Natural killer cell (primary cell): ENCODE measurements around the gene RNF150. TPM values are rescaled to one million over a fixed set of nuclear protein-coding genes. Genes with fewer than 3 reads are reported as not detected.

Experiments used
- ATAC-seq, 3 donors: fragments of 150-1000 bp in 2 of 3; fragments of 200-7000 bp in 1 of 3; cut with Tn5 transposase; 1 replicate in 1 of 3; 2 replicates in 2 of 3; pipeline ENCODE4 v1.10.0; 2021; ENCODE audit warnings: mild to moderate bottlenecking in 2 of 3, moderate library complexity in 2 of 3
- DNase-seq, 2 donors: peaks; one replicate each; pipeline versions ENCODE4 v3.0.0 to v3.0.0-alpha.2; 2013 to 2021; ENCODE audit warnings: mixed read lengths in 1 of 2
- H3K27ac ChIP-seq: one replicate; pipeline ENCODE4 v1.5.1; 2013; ENCODE audit warnings: mild to moderate bottlenecking, low read length
- H3K27me3 ChIP-seq: one replicate; pipeline ENCODE4 v1.6.1; 2013; ENCODE audit warnings: low read length; ENCODE audit not compliant: control insufficient read depth, insufficient read depth
- H3K36me3 ChIP-seq: one replicate; pipeline ENCODE4 v1.6.1; 2013; ENCODE audit warnings: low read length; ENCODE audit not compliant: control insufficient read depth, insufficient read depth
- H3K4me1 ChIP-seq: one replicate; pipeline ENCODE4 v1.6.1; 2013; ENCODE audit warnings: low read length; ENCODE audit not compliant: control insufficient read depth, insufficient read depth
- H3K4me3 ChIP-seq: one replicate; pipeline ENCODE4 v1.5.1; 2013; ENCODE audit warnings: low read length
- H3K9me3 ChIP-seq: one replicate; pipeline ENCODE4 v1.6.1; 2013; ENCODE audit warnings: low read length; ENCODE audit not compliant: control insufficient read depth, insufficient read depth
- H3K27ac Mint-ChIP-seq, 2 donors: one replicate each; pipeline ENCODE4 v1.8.0; 2022; ENCODE audit warnings: mild to moderate bottlenecking in 2 of 2, mixed read lengths in 2 of 2, moderate library complexity in 1 of 2
- H3K27me3 Mint-ChIP-seq, 2 donors: one replicate each; pipeline ENCODE4 v1.8.0; 2022; ENCODE audit warnings: low read depth in 2 of 2, mixed read lengths in 2 of 2
- H3K36me3 Mint-ChIP-seq: one replicate; pipeline ENCODE4 v1.8.0; 2022; ENCODE audit warnings: mixed read lengths
- H3K4me1 Mint-ChIP-seq, 2 donors: one replicate each; pipeline ENCODE4 v1.8.0; 2022; ENCODE audit warnings: mixed read lengths in 2 of 2
- H3K4me3 Mint-ChIP-seq: one replicate; pipeline ENCODE4 v1.8.0; 2022; ENCODE audit warnings: mild to moderate bottlenecking, moderate library complexity, mixed read lengths
- H3K9me3 Mint-ChIP-seq, 2 donors: one replicate each; pipeline ENCODE4 v1.8.0; 2022; ENCODE audit warnings: mixed read lengths in 2 of 2
- CTCF ChIP-seq: fragments of 200-600 bp; IDR thresholded peaks from one replicate; pipeline ENCODE4 v1.8.0; 2022; ENCODE audit warnings: antibody characterized with exemption
- WGBS: methylation state at CpG from one replicate; pipeline ENCODE4 v1.1.7; 2013; ENCODE audit warnings: missing lambda C conversion rate; ENCODE audit not compliant: insufficient coverage; 5-methylcytosine and 5-hydroxymethylcytosine counted together
- intact Hi-C: fragments of 100-400 bp; cut with micrococcal nuclease; formaldehyde crosslinking; loops from one replicate; pipeline ENCODE4 v1.14.2; 2022
- total RNA-seq, 4 donors: library from RNA; stranded (reverse); fragments of 120-200 nt in 1 of 4; gene quantifications; one replicate each; pipeline versions ENCODE4 v1.2.3 to v1.2.4, GENCODE V29; 2013 to 2022

Gene RNF150
- total RNA-seq, 3 donors from 2014 or later (not counting 1 experiment from before 2014, with no cell fraction given) = 0.09 TPM; not detected in 2

DNA sequence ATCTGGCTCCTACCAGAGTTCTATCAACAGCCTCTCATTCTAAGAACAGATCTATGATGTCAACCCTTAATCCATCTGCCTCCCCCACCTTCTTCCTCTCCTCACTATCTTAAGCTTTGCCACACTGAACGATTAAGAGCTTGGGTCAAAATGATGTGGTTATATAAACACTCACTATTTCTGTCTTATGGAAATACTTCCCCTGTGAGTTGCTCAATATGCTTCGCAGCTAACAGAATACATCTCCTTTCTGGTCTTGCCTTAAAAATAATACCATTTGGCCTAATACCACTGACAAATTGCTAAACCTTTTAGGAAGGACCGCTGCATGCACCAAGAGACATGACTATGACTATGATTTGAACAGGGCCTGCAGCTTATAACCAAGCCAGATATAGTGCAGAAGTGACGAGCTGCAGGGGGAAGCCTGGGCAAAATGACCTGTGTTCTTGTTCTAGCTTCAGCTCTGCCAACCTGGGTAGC is 130.9 kb downstream of the RNF150 start:
- Histone ChIP-seq H3K9me3 (no peaks in the 10 kb centered on the region), H3K27ac (no peak overlapping the region), H3K36me3 (no peaks in the 10 kb centered on the region), H3K4me1 (no peaks in the 10 kb centered on the region), H3K4me3 (no peak overlapping the region), H3K27me3 (no peaks in the 10 kb centered on the region)
- no peak for TF ChIP-seq CTCF
- WGBS = 57% methylated on average over 3 of the region's 4 CpGs
- Mint-ChIP-seq H3K9me3 (peaks cover 2% of the 10 kb centered on the region in 2 donors), H3K4me1 (no peaks in the 10 kb centered on the region), H3K4me3 (no peak overlapping the region), H3K27ac (no peak overlapping the region), H3K36me3 (no peaks in the 10 kb centered on the region), H3K27me3 (no peaks in the 10 kb centered on the region)
- no peak for DNase-seq
- intact Hi-C loops = no loop called here
- ATAC-seq = no peak

DNA sequence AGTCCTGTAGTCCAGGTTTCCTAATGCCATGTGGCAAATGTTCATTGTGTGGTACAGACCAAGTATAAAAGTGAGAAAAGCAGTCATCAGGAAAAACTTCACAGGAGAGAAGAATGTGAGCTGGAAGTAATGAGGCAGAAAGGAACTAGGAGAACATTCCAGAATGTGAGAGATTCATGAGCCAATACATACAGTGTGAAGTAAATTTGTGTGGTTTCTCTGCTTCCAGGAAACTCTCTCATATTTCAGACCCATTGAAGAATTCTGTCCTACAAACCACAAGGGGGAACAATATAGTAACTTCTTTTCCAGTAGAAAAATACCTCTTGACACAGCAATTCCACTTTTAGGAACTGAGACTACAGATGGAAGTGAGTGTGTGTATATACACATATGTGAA is 136.5 kb downstream of the RNF150 start:
- Histone ChIP-seq H3K4me3 (no peak overlapping the region), H3K27me3 (no peaks in the 10 kb centered on the region), H3K4me1 (no peaks in the 10 kb centered on the region), H3K36me3 (no peaks in the 10 kb centered on the region), H3K9me3 (no peaks in the 10 kb centered on the region), H3K27ac (no peak overlapping the region)
- H3K4me3 Mint-ChIP-seq = no peak overlapping the region
- H3K36me3 Mint-ChIP-seq = no peaks in the 10 kb centered on the region
- intact Hi-C loops = no loop called here
- TF ChIP-seq CTCF = no peak
- H3K27ac Mint-ChIP-seq = no peak overlapping the region
- H3K9me3 Mint-ChIP-seq = peaks cover 2% of the 10 kb centered on the region in 2 donors
- no peaks in the 10 kb centered on the region for H3K4me1 Mint-ChIP-seq
- ATAC-seq (no peak), DNase-seq (no peak)
- H3K27me3 Mint-ChIP-seq = no peaks in the 10 kb centered on the region

DNA sequence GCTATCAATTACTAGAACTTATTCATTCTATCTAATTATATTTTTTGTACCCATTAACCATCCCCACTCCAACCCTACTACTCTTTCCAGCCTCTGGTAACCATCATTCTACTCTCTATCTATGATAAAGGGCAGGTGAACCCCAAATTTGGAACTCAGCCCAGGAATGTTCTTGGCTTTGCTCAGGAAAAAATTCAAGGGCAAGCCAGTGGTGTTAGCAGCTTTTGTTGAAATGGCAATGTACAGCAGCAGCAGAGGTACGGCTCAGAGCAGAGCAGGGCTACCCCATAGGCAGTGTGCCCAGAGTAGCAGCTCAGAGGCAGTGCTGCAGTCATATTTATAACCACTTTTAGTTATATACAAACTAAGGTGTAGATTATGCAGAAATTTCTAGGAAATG is 138.2 kb downstream of the RNF150 start:
- WGBS = 92% methylated on average over 1 of the region's 1 CpG
- no peaks in the 10 kb centered on the region for H3K36me3 Mint-ChIP-seq
- ATAC-seq (no peak), DNase-seq (no peak)
- TF ChIP-seq CTCF = no peak
- Histone ChIP-seq H3K4me3 (no peak overlapping the region), H3K4me1 (no peaks in the 10 kb centered on the region), H3K36me3 (no peaks in the 10 kb centered on the region), H3K9me3 (no peaks in the 10 kb centered on the region), H3K27ac (no peak overlapping the region), H3K27me3 (no peaks in the 10 kb centered on the region)
- no peak overlapping the region for H3K4me3 Mint-ChIP-seq
- no peaks in the 10 kb centered on the region for H3K27me3 Mint-ChIP-seq
- H3K27ac Mint-ChIP-seq = no peak overlapping the region
- H3K9me3 Mint-ChIP-seq = peaks cover 0 to 3% of the 10 kb centered on the region in 2 donors
- intact Hi-C loops = no loop called here
- H3K4me1 Mint-ChIP-seq = no peaks in the 10 kb centered on the region

GRCh38 chr4:140994015-140994414 is 139.3 kb downstream of the RNF150 start:
- Mint-ChIP-seq H3K27ac (no peak overlapping the region), H3K36me3 (no peaks in the 10 kb centered on the region), H3K4me1 (no peaks in the 10 kb centered on the region), H3K9me3 (peaks cover 0 to 3% of the 10 kb centered on the region in 2 donors), H3K27me3 (no peaks in the 10 kb centered on the region), H3K4me3 (no peak overlapping the region)
- DNase-seq (no peak), ATAC-seq (no peak)
- WGBS = 76% methylated on average over 1 of the region's 1 CpG
- H3K36me3 ChIP-seq = no peaks in the 10 kb centered on the region
- H3K27me3 ChIP-seq = no peaks in the 10 kb centered on the region
- no peak overlapping the region for H3K4me3 ChIP-seq
- TF ChIP-seq CTCF = no peak
- no peak overlapping the region for H3K27ac ChIP-seq
- H3K9me3 ChIP-seq = no peaks in the 10 kb centered on the region
- H3K4me1 ChIP-seq = no peaks in the 10 kb centered on the region
- intact Hi-C loops = no loop called here
